ENCODE results near the gene COL23A1. TPM values are rescaled to one million over a fixed set of nuclear protein-coding genes. Genes with fewer than 3 reads are reported as not detected.

COL23A1 gene
- total and polyA plus RNA-seq, 2 donors (not counting 1 experiment from before 2014, with no cell fraction given), result not detected

DNA sequence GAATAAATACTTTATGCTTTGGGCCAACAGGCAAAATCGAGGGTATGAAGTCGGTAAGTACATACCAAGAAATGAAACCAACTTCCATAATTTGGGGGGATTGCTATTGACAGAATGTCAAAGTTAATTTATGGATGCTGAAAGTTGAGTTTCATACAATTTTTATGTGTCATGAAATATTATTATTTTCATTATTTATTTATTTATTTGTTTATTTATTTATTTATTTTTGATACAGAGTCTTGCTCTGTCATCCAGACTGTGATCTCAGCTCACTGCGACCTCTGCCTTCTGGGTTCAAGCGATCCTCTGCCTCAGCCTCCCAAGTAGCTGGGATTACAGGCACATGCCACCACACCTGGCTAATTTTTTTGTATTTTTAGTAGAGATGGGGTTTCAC lies 398.5 kb downstream of the COL23A1 start:
- no peak for DNase-seq (ENCODE audit: low read depth in 2 of 2)
- no peaks in the 10 kb centered on the region for H4K20me1 ChIP-seq (ENCODE audit: control insufficient read depth, extremely low read depth, insufficient read depth, low read length)
- no peaks in the 10 kb centered on the region for H3K9me3 ChIP-seq (ENCODE audit: control insufficient read depth, insufficient read depth, low read depth, low read length)
- no peaks in the 10 kb centered on the region for H3K4me1 ChIP-seq (ENCODE audit: control insufficient read depth, extremely low read depth, insufficient read depth, low read length)
- no peak overlapping the region for H2AFZ ChIP-seq (ENCODE audit: low read length)
- H3K79me2 ChIP-seq (ENCODE audit: control insufficient read depth, insufficient read depth, low read length), result no peaks in the 10 kb centered on the region
- no peak overlapping the region for H3K9ac ChIP-seq (ENCODE audit: insufficient read depth, low read length)
- H3K27ac ChIP-seq (ENCODE audit: insufficient read depth, low read length), result no peak overlapping the region
- H3K4me2 ChIP-seq (ENCODE audit: extremely low read depth, insufficient read depth, low read length), result no peak overlapping the region
- no peaks in the 10 kb centered on the region for H3K36me3 ChIP-seq (ENCODE audit: control insufficient read depth, insufficient read depth, low read length)
- TF ChIP-seq, protein P1, sequence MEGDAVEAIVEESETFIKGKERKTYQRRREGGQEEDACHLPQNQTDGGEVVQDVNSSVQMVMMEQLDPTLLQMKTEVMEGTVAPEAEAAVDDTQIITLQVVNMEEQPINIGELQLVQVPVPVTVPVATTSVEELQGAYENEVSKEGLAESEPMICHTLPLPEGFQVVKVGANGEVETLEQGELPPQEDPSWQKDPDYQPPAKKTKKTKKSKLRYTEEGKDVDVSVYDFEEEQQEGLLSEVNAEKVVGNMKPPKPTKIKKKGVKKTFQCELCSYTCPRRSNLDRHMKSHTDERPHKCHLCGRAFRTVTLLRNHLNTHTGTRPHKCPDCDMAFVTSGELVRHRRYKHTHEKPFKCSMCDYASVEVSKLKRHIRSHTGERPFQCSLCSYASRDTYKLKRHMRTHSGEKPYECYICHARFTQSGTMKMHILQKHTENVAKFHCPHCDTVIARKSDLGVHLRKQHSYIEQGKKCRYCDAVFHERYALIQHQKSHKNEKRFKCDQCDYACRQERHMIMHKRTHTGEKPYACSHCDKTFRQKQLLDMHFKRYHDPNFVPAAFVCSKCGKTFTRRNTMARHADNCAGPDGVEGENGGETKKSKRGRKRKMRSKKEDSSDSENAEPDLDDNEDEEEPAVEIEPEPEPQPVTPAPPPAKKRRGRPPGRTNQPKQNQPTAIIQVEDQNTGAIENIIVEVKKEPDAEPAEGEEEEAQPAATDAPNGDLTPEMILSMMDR (conservative IDR thresholded peaks at IDR 0.05 in 1 of 2, IDR thresholded peaks at IDR 0.05 in 1 of 2; ENCODE audit: low read depth in 1 of 2, low read length in 2 of 2), result no peak
- no peak for TF ChIP-seq EZH2 (IDR thresholded peaks at IDR 0.05; ENCODE audit: low read length, missing control alignments)
- H3K27me3 ChIP-seq (ENCODE audit: control insufficient read depth, insufficient read depth, low read length), result peaks cover 13% of the 10 kb centered on the region
- H3K4me3 ChIP-seq (replicated peaks in 1 of 4; ENCODE audit: control extremely low read depth in 1 of 4, insufficient read depth in 1 of 4, low read depth in 3 of 4, low read length in 4 of 4), result no peak overlapping the region

DNA sequence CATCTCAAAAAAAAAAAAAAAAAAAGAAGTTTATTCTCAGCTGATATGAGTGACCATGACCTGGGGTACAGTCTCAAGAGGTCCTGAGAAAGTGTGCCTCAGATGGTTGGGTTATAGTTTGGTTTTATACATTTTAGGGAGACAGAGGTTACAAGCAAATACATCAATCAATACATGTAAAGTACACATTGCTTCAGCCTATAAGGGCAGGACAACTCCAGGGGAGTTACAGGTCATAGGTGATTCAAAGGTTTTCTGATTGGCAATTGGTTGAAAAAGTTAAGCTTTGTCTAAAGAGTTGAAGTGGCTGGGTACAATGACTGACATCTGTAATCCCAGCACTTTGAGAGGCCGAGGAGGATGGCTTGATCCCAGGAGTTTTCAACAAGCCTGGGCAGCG lies 400.8 kb downstream of the COL23A1 start:
- H3K79me2 ChIP-seq (ENCODE audit: control insufficient read depth, insufficient read depth, low read length), result no peaks in the 10 kb centered on the region
- no peak overlapping the region for H3K4me3 ChIP-seq (replicated peaks in 1 of 4; ENCODE audit: control extremely low read depth in 1 of 4, insufficient read depth in 1 of 4, low read depth in 3 of 4, low read length in 4 of 4)
- H3K36me3 ChIP-seq (ENCODE audit: control insufficient read depth, insufficient read depth, low read length), result no peaks in the 10 kb centered on the region
- H2AFZ ChIP-seq (ENCODE audit: low read length), result no peak overlapping the region
- no peaks in the 10 kb centered on the region for H4K20me1 ChIP-seq (ENCODE audit: control insufficient read depth, extremely low read depth, insufficient read depth, low read length)
- no peak overlapping the region for H3K27ac ChIP-seq (ENCODE audit: insufficient read depth, low read length)
- H3K4me1 ChIP-seq (ENCODE audit: control insufficient read depth, extremely low read depth, insufficient read depth, low read length), result no peaks in the 10 kb centered on the region
- peaks cover 10% of the 10 kb centered on the region for H3K27me3 ChIP-seq (ENCODE audit: control insufficient read depth, insufficient read depth, low read length)
- no peaks in the 10 kb centered on the region for H3K9me3 ChIP-seq (ENCODE audit: control insufficient read depth, insufficient read depth, low read depth, low read length)
- H3K4me2 ChIP-seq (ENCODE audit: extremely low read depth, insufficient read depth, low read length), result no peak overlapping the region
- TF ChIP-seq, protein P1 (conservative IDR thresholded peaks at IDR 0.05 in 1 of 2, IDR thresholded peaks at IDR 0.05 in 1 of 2; ENCODE audit: low read depth in 1 of 2, low read length in 2 of 2), result no peak
- no peak for TF ChIP-seq EZH2 (IDR thresholded peaks at IDR 0.05; ENCODE audit: low read length, missing control alignments)
- no peak for DNase-seq (ENCODE audit: low read depth in 2 of 2)
- H3K9ac ChIP-seq (ENCODE audit: insufficient read depth, low read length), result no peak overlapping the region

Other genes starting within 250 kb of the COL23A1 start
- gene CLK4, start 36.7 kb upstream of the COL23A1 start, total RNA-seq, result 23.4 and 27.9 TPM in 2 replicates
- gene CLK4, start 36.7 kb upstream of the COL23A1 start, polyA plus RNA-seq, result 11.0 and 20.7 TPM in 2 replicates
- gene ZNF354A, start 140.3 kb upstream of the COL23A1 start, total RNA-seq, result 8.5 and 9.2 TPM in 2 replicates
- gene ZNF354A, start 140.3 kb upstream of the COL23A1 start, polyA plus RNA-seq, result 5.4 and 7.6 TPM in 2 replicates

Data from fibroblast of lung (primary cell).